HG03196 (cell line): ENCODE measurements around the gene CDC5L.
"Not testable (repeated sequence)": the region's sequence is repeated elsewhere in the genome, so short reads cannot be mapped to it uniquely, and the experiment has no call there.

Experiments used
- ATAC-seq: cut with Tn5 transposase; IDR thresholded peaks from one replicate; pipeline ENCODE4 v1.9.1; 2021; ENCODE audit not compliant: unreplicated experiment

CDC5L gene

GRCh38 chr6:44410363-44410762, 22.9 kb downstream of the CDC5L start:
- no peak for ATAC-seq

DNA sequence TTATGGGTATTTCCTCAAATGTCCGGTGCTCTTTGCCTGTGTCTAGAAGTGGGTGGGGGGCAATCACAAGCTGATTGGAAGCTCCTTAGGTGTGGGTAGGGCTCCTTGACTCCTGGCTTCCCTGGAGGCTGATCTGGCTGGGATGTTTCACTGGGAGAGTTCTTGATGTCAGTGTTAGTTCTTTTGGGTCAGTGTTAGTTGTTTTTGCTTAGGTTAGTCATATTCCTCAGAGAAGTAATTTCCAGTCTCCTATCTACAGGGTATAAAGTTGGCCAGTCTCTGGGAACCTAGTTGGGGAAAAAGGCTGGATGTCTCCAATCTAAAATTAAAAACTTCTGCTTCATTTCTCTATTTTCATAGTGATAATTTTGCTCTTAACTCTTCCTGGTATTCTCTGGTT, 23.6 kb downstream of the CDC5L start:
- no peak for ATAC-seq

GRCh38 chr6:44415449-44415848, 27.9 kb downstream of the CDC5L start:
- no peak for ATAC-seq

DNA sequence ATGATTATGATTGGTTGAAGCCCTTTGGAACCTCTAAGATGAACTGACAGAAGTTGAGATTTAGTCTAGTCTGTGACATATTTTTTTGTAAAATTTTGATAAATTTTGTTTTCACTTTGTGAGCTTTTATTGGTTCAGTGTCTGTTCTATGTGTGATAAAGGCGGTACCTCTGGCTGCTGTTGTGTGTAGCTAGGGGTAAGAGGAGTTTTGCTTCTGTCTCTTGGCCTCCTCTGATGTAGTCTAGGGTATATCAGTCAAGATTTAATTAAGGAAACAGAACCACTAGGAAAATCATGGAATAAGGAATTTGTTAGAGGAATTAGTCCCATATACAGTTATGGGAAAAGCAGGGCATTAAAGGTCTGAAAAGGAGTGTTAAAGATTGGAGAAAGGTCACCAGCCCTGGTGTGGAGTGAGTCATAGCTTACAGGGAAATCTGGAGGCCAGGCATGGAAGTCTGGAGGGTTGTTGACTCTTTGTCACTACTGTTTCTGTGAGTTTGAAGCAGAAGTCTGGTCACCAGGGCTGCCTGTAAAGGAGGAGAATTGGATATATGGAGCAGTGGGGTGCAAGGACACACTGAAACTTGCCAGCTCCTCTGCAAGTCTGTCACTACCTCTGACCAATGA, 28.5 kb downstream of the CDC5L start:
- ATAC-seq: no peak

DNA sequence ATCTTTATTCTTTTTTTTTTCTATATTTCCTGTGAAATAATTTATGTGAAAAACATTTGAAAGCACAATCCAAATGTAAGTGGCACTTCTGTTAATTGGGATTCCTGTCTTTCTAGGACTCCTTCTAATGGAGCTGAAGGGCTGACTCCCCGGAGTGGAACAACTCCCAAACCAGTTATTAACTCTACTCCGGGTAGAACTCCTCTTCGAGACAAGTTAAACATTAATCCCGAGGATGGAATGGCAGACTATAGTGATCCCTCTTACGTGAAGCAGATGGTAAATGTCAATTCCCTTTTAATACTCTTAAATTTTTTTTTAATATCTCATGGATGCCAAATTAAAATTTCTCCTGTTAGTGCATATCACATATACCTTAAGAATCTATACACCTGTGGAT, 35.0 kb downstream of the CDC5L start:
- ATAC-seq: no peak

DNA sequence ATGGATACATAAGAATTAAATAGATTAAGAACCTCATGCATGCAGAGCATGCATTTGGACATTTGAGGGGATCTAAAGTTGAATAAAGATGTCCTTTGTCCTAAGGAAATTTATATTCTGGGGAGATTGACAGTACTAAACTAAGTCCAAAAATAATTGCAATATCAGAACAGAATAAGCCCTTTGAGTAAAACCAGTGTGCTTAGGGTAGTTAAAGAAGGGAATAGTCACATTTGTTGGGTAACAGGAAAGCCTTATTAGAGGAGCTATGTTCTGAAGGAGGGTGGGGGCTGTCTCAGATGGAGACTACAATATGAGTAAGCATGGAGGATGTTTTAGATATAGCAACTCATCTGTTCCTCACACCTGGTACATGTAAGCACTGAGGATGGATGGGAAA, 35.8 kb downstream of the CDC5L start:
- ATAC-seq: no peak

GRCh38 chr6:44425951-44426350, 38.4 kb downstream of the CDC5L start:
- no peak for ATAC-seq

GRCh38 chr6:44428682-44429081, 41.2 kb downstream of the CDC5L start:
- no peak for ATAC-seq

DNA sequence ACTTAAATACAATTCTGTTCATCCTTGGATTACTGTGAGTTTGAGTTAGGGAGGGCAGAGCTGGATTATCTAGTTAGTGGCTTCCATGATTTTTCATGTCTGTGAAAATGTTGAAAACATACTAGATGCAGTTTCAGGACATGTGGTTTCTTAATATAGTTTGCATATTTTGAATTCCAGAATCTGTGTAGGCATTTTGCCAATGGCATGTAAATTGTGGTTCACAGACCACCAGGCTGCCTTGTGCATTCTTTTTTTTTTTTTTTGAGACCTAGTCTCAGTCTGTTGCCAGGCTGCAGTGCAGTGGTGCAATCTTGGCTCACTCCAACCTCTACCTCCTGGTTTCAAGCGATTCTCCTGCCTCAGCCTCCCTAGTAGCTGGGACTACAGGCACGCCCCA, 42.8 kb downstream of the CDC5L start:
- no peak for ATAC-seq

- no peak for ATAC-seq
Measured at GRCh38 chr6:44431118-44431725, 43.7 kb downstream of the CDC5L start.

GRCh38 chr6:44432227-44432626, 44.7 kb downstream of the CDC5L start:
- ATAC-seq: no peak

GRCh38 chr6:44432726-44433125, 45.2 kb downstream of the CDC5L start:
- ATAC-seq: no peak

DNA sequence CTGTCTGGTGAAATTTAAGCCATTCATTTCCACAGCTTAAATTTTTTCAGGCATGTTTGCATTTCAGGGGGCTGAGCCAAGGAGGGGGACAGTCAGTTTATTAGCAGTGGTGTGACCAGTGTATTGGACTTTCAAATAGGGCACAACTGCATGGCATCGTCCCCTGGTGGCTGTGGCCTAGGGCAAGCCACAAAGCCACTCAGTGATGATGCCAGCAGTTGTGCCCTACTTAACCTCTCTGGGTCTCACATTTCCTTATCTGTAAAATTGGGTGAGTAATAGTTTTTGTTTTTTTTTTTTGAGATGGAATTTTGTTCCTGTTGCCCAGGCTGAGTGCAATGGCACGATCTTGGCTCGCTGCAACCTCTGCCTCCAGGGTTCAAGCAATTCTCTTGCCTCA, 48.0 kb downstream of the CDC5L start:
- no peak for ATAC-seq

DNA sequence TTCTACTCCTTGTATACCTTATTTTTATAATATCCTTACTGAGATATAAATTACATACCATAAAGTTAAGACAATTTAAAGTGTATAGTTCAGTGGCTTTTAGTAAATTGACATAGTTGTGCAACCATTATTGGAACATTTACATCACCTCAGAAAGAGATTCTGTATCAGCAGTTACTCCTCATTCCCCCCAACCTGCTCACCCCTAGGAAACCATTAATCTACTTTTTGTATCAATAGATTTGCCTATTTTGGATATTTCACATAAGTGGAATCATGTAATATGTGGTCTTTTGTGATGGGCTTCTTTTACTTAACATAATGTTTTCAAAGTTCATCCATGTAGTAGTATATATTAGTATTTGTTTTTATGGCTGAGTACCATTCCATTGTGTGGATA, 51.3 kb downstream of the CDC5L start:
- no peak for ATAC-seq

DNA sequence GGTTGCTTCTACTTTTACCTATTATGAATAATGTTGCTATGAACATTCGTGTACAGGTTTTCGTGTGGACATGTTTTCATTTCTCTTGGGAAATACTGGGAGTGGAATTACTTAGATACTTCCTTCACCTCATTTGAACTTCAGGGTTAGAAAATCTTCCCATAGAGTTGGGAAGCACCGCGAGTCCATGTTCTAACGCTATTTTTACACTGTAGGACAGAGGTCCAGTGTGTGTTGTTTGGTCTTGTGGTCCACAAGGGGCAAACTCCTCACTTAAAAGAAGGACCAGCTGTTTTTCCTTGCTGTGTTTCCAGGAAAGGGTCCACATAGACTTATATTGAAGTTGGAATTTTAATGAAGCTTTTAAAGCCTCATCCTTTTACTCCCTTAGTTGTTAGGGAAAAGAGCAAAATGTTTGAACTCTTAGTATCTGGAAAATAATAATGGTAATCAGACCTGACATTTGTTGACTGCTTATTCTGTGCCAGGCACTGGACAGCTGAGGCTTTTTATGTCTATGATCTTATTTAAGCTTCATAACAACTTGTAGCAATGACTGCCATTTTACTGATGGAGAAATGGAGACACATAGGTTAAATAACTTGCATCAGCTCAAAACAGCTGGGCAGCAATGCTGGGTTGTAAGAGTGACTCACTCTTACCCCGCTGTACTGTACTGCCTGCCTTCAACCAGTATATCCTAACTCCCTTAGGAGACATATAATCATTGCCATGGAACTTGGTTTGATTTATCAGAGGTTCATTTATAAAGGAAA, 52.0 kb downstream of the CDC5L start:
- no peak for ATAC-seq

- ATAC-seq: no peak
Measured at GRCh38 chr6:44441091-44441855, 53.8 kb downstream of the CDC5L start.

- no peak for ATAC-seq
Measured at GRCh38 chr6:44442236-44442635, 54.7 kb downstream of the CDC5L start.

DNA sequence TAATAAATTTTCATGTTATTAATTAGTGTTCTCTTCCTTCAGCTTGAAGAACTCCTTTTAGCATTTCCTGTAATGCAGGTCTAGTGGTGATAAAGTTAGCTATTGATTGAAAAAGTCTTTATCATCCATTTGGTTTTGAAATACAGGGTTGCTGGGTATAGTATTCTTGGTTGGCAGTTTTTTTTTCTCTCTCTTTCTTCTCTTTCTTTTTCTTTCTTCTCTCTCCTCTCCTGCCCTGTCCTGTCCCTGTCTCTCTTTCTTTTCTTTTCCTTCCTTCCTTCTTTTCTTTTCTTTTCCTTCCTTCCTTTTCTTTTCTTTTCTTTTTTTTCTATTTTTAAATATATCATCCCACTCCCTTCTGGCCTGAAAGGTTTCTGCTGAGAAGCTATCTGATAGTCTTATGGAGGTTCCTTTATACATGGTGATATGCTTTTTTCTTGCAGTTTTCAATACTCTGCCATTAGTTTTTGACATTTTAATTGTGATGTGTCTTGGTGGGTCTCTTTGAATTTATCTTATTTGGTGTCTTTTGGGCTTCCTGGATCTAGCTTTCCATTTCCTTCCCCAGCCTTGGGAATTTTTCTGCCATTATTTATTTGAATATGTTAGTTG, 55.4 kb downstream of the CDC5L start:
- ATAC-seq: no peak

DNA sequence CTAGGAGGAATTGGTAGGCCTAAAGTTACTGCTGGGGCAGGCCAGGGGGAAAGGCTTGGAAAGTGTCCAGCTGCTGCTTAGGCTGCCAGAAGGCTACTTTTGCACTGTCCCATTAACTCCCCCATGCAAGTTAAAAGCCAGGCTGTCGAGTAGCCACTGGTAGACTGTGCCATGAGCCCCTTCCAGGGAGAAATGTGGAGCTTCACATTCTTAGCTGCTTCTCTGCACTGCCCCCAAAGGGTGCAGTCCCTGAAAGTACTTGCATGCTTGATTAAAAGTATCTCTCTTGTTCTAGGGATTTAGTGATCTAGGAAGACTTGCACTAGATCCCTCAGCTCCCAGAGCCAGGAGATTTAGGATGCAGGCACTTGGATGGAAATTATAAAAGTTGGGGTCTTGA, 57.3 kb downstream of the CDC5L start:
- ATAC-seq: no peak

DNA sequence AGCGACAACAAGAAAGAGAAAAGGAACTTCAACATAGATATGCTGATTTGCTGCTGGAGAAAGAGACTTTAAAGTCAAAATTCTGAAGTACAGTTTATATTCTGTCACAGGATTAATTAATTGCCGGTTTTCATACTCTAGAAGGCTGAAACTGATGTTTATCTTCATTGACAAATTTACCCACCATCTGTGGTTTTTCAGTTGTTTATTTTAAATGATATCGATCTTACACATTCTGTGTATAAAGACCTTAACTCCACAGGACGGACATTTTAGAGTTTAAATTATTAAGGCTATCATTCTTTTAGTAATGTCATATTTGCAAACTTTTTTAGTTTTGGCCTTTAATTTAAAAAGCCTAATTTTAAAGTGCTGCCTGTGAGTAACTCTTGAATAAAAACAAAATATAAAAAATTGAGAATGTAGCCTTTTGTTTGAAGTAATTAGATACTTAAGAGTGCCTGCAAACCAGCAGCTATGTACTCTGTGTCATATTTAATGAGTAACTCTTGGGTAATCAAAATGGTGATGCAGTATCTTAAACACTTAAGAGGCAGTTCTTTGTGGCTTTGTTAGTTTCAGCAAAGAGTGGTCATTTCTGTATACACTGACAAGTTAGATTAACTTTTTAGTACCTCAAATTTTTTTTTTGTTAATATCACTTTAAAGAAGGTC, 59.3 kb downstream of the CDC5L start:
- ATAC-seq: no peak

DNA sequence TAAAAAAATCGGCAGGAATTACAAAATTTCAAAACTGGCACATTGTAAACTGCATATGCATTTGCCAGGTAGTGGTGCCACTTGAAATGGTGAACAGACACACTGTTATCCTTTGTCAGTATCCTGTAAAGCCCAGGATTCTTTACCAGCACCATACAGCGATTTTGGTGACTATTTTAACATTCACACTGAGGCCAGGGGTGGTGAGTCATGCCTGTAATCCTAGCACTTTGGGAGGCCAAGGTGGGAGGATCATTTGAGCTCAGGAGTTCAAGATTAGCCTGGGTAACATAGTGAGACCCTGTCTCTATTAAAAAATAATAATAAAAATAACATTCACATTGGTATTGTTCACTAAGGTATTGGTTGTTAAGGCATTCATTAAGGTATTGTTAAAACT, 61.7 kb downstream of the CDC5L start:
- ATAC-seq: not testable (repeated sequence)
